ENCODE data around the gene KDM5C.

GRCh38 chrX:53266914-53267313 lies 41.9 kb upstream of the KDM5C start:
- TF ChIP-seq CTCF (IDR thresholded peaks at IDR 0.05; ENCODE audit: insufficient read depth, low read depth, low read length) (no peak), EZH2 (IDR thresholded peaks at IDR 0.05; ENCODE audit: insufficient read depth, low read length) (no peak)
